T-cell (primary cell): ENCODE data around the gene SORCS1. TPM values are rescaled to one million over a fixed set of nuclear protein-coding genes. Genes with fewer than 3 reads are reported as not detected.

Experiments used
- ATAC-seq, 4 experiments: fragments of 200-7000 bp in 3 of 4; fragments of 150-1000 bp in 1 of 4; cut with Tn5 transposase; replicated peaks in 1 of 4; 1 replicate in 3 of 4; 2 replicates in 1 of 4; pipeline ENCODE4 v1.10.0; 2021; ENCODE audit warnings: moderate library complexity in 3 of 4, mild to moderate bottlenecking in 2 of 4, moderate number of reproducible peaks in 1 of 4
- CTCF ChIA-PET, 2 donors: fragments of 300-600 bp; sonication (Branson Sonifier 250); formaldehyde crosslinking; loops; one replicate each; lab custom pipeline; 2022; ENCODE audit warnings: antibody characterized with exemption in 2 of 2; lab: Charles Lee
- POLR2A ChIA-PET, 2 donors: fragments of 300-600 bp; sonication (Branson Sonifier 250); formaldehyde crosslinking; loops; one replicate each; lab custom pipeline; 2022; ENCODE audit warnings: antibody characterized with exemption in 2 of 2; lab: Charles Lee
- DNase-seq, 35 experiments: peaks; one replicate each; pipeline versions ENCODE4 v3.0.0 to v3.0.0-alpha.2; 2013 to 2023
- H3K27ac ChIP-seq: one replicate; pipeline ENCODE4 v1.5.1; 2013; ENCODE audit warnings: low read length
- H3K27me3 ChIP-seq, 2 experiments: replicated peaks in 1 of 2; 1 replicate in 1 of 2; 2 replicates in 1 of 2; pipeline versions ENCODE4 v1.6.1 to v1.7.0; 2013; ENCODE audit warnings: low read length in 1 of 2, mixed read lengths in 1 of 2; ENCODE audit not compliant: control insufficient read depth in 2 of 2, insufficient read depth in 2 of 2; ENCODE audit errors: extremely low read depth in 1 of 2
- H3K36me3 ChIP-seq, 2 donors: 1 replicate in 1 of 2; 2 replicates in 1 of 2; pipeline versions ENCODE4 v1.6.1 to v1.7.0; 2013; ENCODE audit warnings: low read length in 1 of 2; ENCODE audit not compliant: control insufficient read depth in 2 of 2, insufficient read depth in 1 of 2; ENCODE audit errors: extremely low read depth in 1 of 2
- H3K4me1 ChIP-seq, 2 experiments: 1 replicate in 1 of 2; 2 replicates in 1 of 2; pipeline versions ENCODE4 v1.6.1 to v1.7.0; 2013; ENCODE audit warnings: low read length in 2 of 2, mixed read lengths in 1 of 2; ENCODE audit not compliant: insufficient read depth in 2 of 2, control insufficient read depth in 1 of 2; ENCODE audit errors: extremely low read depth in 1 of 2
- H3K4me3 ChIP-seq, 2 donors: 1 replicate in 1 of 2; 2 replicates in 1 of 2; pipeline versions ENCODE4 v1.5.1 to v1.7.0; 2013; ENCODE audit warnings: mild to moderate bottlenecking in 2 of 2, low read length in 1 of 2, moderate library complexity in 1 of 2; ENCODE audit not compliant: control insufficient read depth in 1 of 2; ENCODE audit errors: extremely low read depth in 1 of 2
- H3K9me3 ChIP-seq: 2 replicates; pipeline ENCODE4 v1.7.0; 2013
- H3K27ac Mint-ChIP-seq, 2 donors: one replicate each; pipeline ENCODE4 v1.8.0; 2020 to 2021; ENCODE audit warnings: mild to moderate bottlenecking in 2 of 2, mixed read lengths in 2 of 2
- H3K27me3 Mint-ChIP-seq, 2 donors: one replicate each; pipeline ENCODE4 v1.8.0; 2021 to 2022; ENCODE audit warnings: mixed read lengths in 2 of 2
- H3K36me3 Mint-ChIP-seq: one replicate; pipeline ENCODE4 v1.8.0; 2021; ENCODE audit warnings: mixed read lengths
- H3K4me1 Mint-ChIP-seq, 3 donors: one replicate each; pipeline ENCODE4 v1.8.0; 2020 to 2022; ENCODE audit warnings: mixed read lengths in 3 of 3, mild to moderate bottlenecking in 1 of 3
- H3K4me3 Mint-ChIP-seq, 3 donors: one replicate each; pipeline ENCODE4 v1.8.0; 2020 to 2022; ENCODE audit warnings: mild to moderate bottlenecking in 3 of 3, mixed read lengths in 3 of 3, moderate library complexity in 3 of 3
- H3K9me3 Mint-ChIP-seq, 3 donors: one replicate each; pipeline ENCODE4 v1.8.0; 2020 to 2022; ENCODE audit warnings: mixed read lengths in 3 of 3
- WGBS: methylation state at CpG from one replicate; pipeline ENCODE4 v1.1.5; 2013; ENCODE audit warnings: missing lambda C conversion rate; ENCODE audit not compliant: insufficient coverage; 5-methylcytosine and 5-hydroxymethylcytosine counted together
- total RNA-seq, 35 experiments: library from RNA in 6 of 35; stranded (reverse) in 6 of 35; fragments of 120-200 nt in 1 of 35; gene quantifications; one replicate each; pipeline versions ENCODE4 v1.2.1 to v1.2.4 and lab custom pipeline; 2013 to 2026

The SORCS1 gene
- total RNA-seq, 5 donors from 2014 or later (not counting 1 experiment from before 2014, with no cell fraction given) = not detected

- H3K4me1 ChIP-seq = no peaks in the 10 kb centered on the region
- H3K27me3 ChIP-seq = no peaks in the 10 kb centered on the region
- Mint-ChIP-seq H3K27ac (no peak overlapping the region), H3K9me3 (peaks cover 0 to 1% (median under 1%) of the 10 kb centered on the region in 3 donors), H3K4me3 (no peak overlapping the region), H3K27me3 (no peaks in the 10 kb centered on the region), H3K4me1 (no peaks in the 10 kb centered on the region), H3K36me3 (no peaks in the 10 kb centered on the region)
- ATAC-seq = no peak
- H3K9me3 ChIP-seq = no peaks in the 10 kb centered on the region
- CTCF ChIA-PET = no interaction called here
- WGBS = 94% methylated on average over 7 of the region's 9 CpGs
- no peaks in the 10 kb centered on the region for H3K36me3 ChIP-seq
- no peak overlapping the region for H3K4me3 ChIP-seq
- no peak overlapping the region for H3K27ac ChIP-seq
- POLR2A ChIA-PET = no interaction called here
- no peak for DNase-seq
Observed at GRCh38 chr10:106955133-106955532, 209.4 kb downstream of the SORCS1 start.

- Mint-ChIP-seq H3K9me3 (peaks cover 0 to 4% (median 3%) of the 10 kb centered on the region in 3 donors), H3K27me3 (no peaks in the 10 kb centered on the region), H3K4me3 (no peak overlapping the region), H3K27ac (no peak overlapping the region), H3K4me1 (no peaks in the 10 kb centered on the region), H3K36me3 (no peaks in the 10 kb centered on the region)
- ATAC-seq (no peak), DNase-seq (no peak)
- WGBS = no CpG with 5 or more reads among the region's 1 CpG
- H3K36me3 ChIP-seq = no peaks in the 10 kb centered on the region
- no peaks in the 10 kb centered on the region for H3K27me3 ChIP-seq
- ChIA-PET CTCF (no interaction called here), POLR2A (no interaction called here)
- no peak overlapping the region for H3K27ac ChIP-seq
- no peaks in the 10 kb centered on the region for H3K9me3 ChIP-seq
- H3K4me3 ChIP-seq = no peak overlapping the region
- H3K4me1 ChIP-seq = no peaks in the 10 kb centered on the region
Observed at GRCh38 chr10:106952033-106952432, 212.5 kb downstream of the SORCS1 start.

- Histone ChIP-seq H3K27me3 (no peaks in the 10 kb centered on the region), H3K4me1 (no peaks in the 10 kb centered on the region), H3K36me3 (no peaks in the 10 kb centered on the region), H3K9me3 (no peaks in the 10 kb centered on the region), H3K27ac (no peak overlapping the region), H3K4me3 (no peak overlapping the region)
- H3K4me1 Mint-ChIP-seq = no peaks in the 10 kb centered on the region
- H3K9me3 Mint-ChIP-seq = peaks cover 0 to 19% (median 3%) of the 10 kb centered on the region in 3 donors
- no peaks in the 10 kb centered on the region for H3K27me3 Mint-ChIP-seq
- H3K36me3 Mint-ChIP-seq = no peaks in the 10 kb centered on the region
- CTCF ChIA-PET = no interaction called here
- H3K4me3 Mint-ChIP-seq = no peak overlapping the region
- DNase-seq (no peak), ATAC-seq (no peak)
- POLR2A ChIA-PET = no interaction called here
- WGBS = 83% methylated on average over 3 of the region's 5 CpGs
- H3K27ac Mint-ChIP-seq = no peak overlapping the region
Observed at GRCh38 chr10:106949680-106950478, 214.6 kb downstream of the SORCS1 start.

GRCh38 chr10:106947643-106948042, 216.9 kb downstream of the SORCS1 start:
- CTCF ChIA-PET = no interaction called here
- Histone ChIP-seq H3K27me3 (no peaks in the 10 kb centered on the region), H3K4me1 (no peaks in the 10 kb centered on the region), H3K27ac (no peak overlapping the region), H3K36me3 (no peaks in the 10 kb centered on the region), H3K4me3 (no peak overlapping the region), H3K9me3 (no peaks in the 10 kb centered on the region)
- Mint-ChIP-seq H3K9me3 (peaks cover 0 to 19% (median 3%) of the 10 kb centered on the region in 3 donors), H3K27ac (no peak overlapping the region), H3K27me3 (no peaks in the 10 kb centered on the region), H3K36me3 (no peaks in the 10 kb centered on the region), H3K4me3 (no peak overlapping the region), H3K4me1 (no peaks in the 10 kb centered on the region)
- no peak for DNase-seq
- POLR2A ChIA-PET = no interaction called here
- ATAC-seq = no peak
- no CpG with 5 or more reads among the region's 3 CpGs for WGBS

- Histone ChIP-seq H3K27me3 (no peaks in the 10 kb centered on the region), H3K9me3 (no peaks in the 10 kb centered on the region), H3K4me1 (no peaks in the 10 kb centered on the region), H3K27ac (no peak overlapping the region), H3K36me3 (no peaks in the 10 kb centered on the region), H3K4me3 (no peak overlapping the region)
- Mint-ChIP-seq H3K4me3 (no peak overlapping the region), H3K4me1 (no peaks in the 10 kb centered on the region), H3K27ac (no peak overlapping the region), H3K36me3 (no peaks in the 10 kb centered on the region), H3K9me3 (peaks cover 2 to 19% (median 10%) of the 10 kb centered on the region in 3 donors), H3K27me3 (no peaks in the 10 kb centered on the region)
- ChIA-PET CTCF (no interaction called here), POLR2A (no interaction called here)
- WGBS = 65% methylated on average over 3 of the region's 4 CpGs
- DNase-seq (no peak), ATAC-seq (no peak)
Observed at GRCh38 chr10:106942035-106942662, 222.4 kb downstream of the SORCS1 start.

- H3K4me1 Mint-ChIP-seq = no peaks in the 10 kb centered on the region
- ChIA-PET POLR2A (no interaction called here), CTCF (no interaction called here)
- peaks cover 2 to 15% (median 14%) of the 10 kb centered on the region in 3 donors for H3K9me3 Mint-ChIP-seq
- no CpG with 5 or more reads among the region's 5 CpGs for WGBS
- Histone ChIP-seq H3K27me3 (no peaks in the 10 kb centered on the region), H3K27ac (no peak overlapping the region), H3K4me1 (no peaks in the 10 kb centered on the region), H3K4me3 (no peak overlapping the region), H3K36me3 (no peaks in the 10 kb centered on the region), H3K9me3 (no peaks in the 10 kb centered on the region)
- H3K27me3 Mint-ChIP-seq = no peaks in the 10 kb centered on the region
- no peak for ATAC-seq
- H3K36me3 Mint-ChIP-seq = no peaks in the 10 kb centered on the region
- no peak for DNase-seq
- H3K27ac Mint-ChIP-seq = no peak overlapping the region
- H3K4me3 Mint-ChIP-seq = no peak overlapping the region
Observed at GRCh38 chr10:106941297-106942034, 223.0 kb downstream of the SORCS1 start.
